Upper lobe of left lung (tissue), 4 donors: ENCODE measurements around the gene NOB1.

Experiments
- EP300 ChIP-seq, 4 donors: sonication (generic); formaldehyde crosslinking; IDR thresholded peaks; one replicate each; pipeline ENCODE4 v1.5.1; 2017; ENCODE audit warnings: antibody characterized with exemption in 4 of 4, control low read depth in 2 of 4
- POLR2A ChIP-seq, 4 donors: fragments of 450-650 bp; IDR thresholded peaks; one replicate each; pipeline ENCODE4 v1.5.1; 2016 to 2017; ENCODE audit warnings: antibody characterized with exemption in 4 of 4, mild to moderate bottlenecking in 2 of 4
- TF ChIP-seq, protein P1 (sequence below), 6 experiments: fragments of 450-650 bp in 4 of 6; fragments of 200-600 bp in 2 of 6; sonication (generic) in 2 of 6; IDR thresholded peaks; one replicate each; pipeline ENCODE4 v1.5.1; 2016 to 2019; ENCODE audit warnings: antibody characterized with exemption in 6 of 6

DNA sequence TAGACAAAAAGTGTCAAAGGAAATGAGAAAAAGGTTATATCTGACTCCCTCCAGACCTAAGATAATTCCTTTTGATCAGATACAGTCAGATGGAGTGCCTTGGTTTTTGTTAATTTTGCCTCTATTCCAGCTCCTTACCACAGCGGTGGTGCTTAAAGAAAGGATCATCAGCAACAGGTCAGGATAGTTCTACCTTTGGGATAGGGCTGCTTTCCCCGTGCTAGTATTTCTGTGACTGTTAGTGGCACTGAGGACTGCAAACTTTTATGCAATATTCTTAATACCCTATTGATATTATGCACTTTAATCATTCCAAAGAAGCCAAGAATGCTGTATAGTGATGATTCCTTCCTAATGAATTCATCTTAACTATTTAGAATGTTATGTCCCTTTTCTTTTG, 52.9 kb downstream of the NOB1 start:
- TF ChIP-seq POLR2A (IDR thresholded peaks at IDR 0.05) (no peak), EP300 (IDR thresholded peaks at IDR 0.05) (no peak)
- TF ChIP-seq, protein P1, sequence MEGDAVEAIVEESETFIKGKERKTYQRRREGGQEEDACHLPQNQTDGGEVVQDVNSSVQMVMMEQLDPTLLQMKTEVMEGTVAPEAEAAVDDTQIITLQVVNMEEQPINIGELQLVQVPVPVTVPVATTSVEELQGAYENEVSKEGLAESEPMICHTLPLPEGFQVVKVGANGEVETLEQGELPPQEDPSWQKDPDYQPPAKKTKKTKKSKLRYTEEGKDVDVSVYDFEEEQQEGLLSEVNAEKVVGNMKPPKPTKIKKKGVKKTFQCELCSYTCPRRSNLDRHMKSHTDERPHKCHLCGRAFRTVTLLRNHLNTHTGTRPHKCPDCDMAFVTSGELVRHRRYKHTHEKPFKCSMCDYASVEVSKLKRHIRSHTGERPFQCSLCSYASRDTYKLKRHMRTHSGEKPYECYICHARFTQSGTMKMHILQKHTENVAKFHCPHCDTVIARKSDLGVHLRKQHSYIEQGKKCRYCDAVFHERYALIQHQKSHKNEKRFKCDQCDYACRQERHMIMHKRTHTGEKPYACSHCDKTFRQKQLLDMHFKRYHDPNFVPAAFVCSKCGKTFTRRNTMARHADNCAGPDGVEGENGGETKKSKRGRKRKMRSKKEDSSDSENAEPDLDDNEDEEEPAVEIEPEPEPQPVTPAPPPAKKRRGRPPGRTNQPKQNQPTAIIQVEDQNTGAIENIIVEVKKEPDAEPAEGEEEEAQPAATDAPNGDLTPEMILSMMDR (IDR thresholded peaks at IDR 0.05), result no peak
